Suppressor macrophage treated with lipopolysaccharide for 4 hours (primary cell): Measurements from ENCODE around the gene ZNF692.

Experiments
- DNase-seq: peaks from one replicate; pipeline ENCODE4 v3.0.0-alpha.2; 2020

The ZNF692 gene

DNA sequence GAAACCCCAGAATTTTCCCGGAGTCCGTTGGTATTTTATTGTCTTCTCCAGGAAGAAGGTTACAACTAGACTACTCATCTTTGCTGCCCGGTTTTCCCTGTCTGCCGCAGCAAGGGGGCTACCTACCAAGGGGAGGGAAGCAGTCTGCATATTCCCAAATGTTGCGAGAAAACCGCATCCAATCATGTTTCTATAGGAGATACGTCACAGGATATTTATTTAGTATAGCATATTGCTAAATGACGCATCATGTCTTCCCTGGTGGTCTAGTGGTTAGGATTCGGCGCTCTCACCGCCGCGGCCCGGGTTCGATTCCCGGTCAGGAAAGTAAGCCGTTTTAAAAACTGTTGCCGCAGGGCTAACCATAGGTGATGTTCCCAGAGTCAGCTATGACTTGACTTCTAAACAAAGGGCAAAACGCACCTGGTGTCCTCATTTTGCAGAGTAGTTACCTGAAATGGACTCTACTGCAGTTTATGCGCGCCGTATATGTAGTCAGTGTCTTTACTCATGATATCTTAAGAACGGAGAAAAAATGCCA, 15.2 kb upstream of the ZNF692 start:
- peak; percentile 93 for DNase-seq

DNA sequence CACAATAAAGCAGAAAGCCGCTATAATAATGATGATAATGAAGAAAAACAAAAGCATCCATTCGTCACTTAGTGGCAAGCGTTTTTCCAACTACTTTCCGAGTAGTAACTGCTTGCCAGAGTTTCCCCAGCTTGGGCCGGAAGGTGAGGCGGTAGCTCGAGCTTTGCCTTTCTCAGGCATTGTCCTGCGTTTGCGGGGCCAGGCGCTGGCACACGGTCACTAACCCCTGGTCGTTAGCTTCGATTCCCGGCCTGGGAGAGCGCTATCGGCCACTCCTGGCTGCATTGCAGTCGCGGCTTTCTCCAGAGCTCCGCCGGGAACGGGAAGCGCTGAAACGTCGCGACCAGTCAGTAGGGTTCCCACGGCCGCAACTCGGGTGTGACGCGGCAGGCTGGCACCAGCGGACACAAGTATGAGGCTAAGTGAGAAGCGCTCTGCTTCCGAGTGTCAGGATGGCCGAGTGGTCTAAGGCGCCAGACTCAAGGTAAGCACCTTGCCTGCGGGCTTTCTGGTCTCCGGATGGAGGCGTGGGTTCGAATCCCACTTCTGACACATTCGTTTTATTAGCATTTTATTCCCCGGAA, 14.6 kb upstream of the ZNF692 start:
- peak; percentile 97 for DNase-seq

DNA sequence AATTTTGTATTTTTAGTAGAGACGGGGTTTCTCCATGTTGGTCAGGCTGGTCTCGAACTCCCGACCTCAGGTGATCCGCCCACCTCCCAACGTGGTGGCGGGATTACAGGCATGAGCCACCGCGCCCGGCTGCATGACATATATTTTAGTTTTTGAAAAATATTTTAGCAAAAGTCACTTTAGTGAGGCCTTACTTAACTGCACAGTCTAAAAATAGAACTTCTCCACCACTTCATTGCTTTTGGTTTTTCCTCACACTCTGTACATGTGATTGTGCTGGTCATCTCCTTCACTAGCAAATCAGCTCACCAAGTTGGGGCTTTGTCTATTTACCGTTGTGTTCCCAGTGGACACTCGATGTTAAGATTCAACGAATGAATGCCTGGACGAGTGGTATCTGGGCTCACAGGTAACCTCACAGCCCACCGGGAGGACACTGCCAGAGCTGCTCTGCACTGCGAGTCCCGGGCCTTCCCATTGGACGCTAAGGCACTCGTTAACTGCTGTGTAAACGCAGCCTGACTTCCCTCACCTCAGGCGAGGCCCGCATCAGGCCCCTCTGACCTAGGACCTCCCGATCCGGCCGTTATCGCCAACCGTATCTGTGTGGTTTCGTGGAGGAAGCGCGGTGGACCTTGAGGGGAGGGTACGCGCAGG, 14.0 kb upstream of the ZNF692 start:
- DNase-seq = peak; percentile 41

DNA sequence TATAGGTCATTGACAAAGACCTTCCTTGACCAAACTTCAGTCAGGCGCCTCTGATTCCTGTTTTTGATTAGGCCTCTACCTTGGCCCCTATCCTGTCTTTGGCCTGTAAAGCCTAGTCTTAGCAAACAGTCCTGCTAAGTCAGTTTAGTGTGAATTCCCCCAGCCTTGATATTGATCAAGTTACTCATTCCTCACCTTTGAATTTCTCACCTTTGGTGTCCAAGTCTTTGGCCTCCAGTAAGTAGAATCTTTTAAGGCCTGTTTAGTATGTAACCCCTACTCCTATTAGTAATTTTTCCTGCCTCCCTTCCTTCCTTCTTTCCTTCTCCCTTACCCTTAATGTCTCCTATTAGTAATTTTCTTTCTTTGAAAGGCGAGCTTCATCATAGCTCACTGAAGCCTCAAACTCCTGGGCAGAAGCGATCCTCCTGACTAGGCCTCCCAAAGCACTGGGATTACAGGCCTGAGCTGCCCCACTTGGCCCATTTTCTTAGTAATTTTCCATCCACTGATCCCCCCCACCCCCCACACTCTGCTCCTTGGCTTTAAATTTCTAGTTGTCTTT, 13.0 kb upstream of the ZNF692 start:
- DNase-seq = no peak

DNA sequence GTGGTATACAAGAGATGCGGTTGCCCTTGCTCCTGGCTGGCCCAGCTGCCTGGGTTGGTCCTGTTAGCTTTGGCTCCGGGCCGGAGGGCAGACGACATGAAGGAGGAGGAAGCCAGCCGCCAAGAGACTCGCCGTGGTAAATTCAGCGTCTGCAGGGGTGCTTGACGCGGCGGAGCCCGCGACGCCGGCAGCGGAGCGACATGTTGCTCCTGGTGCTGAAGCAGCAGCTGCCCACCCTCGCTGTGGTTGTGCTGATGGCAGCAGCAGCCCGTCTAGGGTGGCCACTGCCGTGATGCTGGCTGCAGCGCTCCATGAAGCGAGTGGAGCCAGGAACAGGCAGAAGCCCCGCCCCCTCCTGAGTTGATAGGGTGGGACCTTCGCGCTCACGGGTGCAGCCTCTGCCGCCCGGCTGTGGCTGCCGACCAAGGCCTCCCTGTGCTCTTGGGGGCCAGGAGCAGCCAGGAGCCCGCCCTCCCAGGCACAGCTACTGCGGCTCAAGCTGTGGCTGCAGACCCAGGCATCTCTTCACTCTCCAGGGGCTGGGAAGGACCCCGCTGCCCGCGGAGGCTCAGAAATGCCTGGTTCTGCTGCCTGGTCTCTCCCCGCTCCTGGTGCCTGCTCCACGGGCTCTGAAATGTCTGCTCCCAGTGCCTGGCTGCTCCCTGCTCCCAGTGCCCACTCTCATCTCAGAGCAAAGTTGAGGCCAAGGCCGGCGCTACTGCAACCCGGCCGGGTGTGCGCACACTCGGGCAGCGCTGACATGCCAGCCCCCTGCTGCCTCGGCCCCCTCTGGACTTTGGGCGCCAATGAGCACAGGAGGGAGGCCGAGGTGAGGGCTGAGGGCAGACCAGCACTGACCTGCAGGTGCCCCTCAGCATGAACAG, 4.4 kb upstream of the ZNF692 start:
- peak; percentile 68 for DNase-seq

DNA sequence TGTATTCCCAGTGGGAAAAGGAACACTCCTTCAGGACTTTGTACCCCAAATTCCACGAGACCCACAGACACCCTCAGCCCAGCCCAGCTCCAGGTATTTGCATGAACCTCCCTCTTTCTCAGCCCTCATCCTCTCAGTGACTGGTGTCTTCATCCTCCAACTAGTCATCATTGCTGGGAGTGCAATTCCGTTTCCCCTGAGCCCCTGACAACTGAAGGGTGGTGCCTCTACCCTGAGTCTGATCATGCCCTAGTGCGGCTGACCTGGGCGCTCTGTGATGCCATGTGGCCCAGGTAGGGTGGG, 3.8 kb upstream of the ZNF692 start:
- DNase-seq = no peak

DNA sequence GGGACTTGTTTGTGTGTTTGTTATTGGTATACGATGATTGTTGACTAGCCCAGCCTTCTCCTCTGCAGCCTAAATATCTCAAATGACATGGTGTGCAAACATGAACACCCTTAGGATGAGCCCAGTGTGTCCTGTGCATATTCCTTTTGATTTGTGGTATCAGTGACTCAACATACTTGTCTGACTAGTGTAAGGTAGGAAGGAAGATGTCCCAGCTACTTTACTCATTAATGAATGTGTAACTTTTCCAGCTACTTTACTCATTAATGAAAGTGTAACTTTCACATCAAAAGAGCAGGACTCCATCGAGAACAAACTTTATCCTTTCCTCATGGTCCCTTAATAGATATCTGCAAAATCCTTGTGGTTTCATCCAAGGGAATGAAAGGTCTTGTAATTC, 2.7 kb upstream of the ZNF692 start:
- no peak for DNase-seq

DNA sequence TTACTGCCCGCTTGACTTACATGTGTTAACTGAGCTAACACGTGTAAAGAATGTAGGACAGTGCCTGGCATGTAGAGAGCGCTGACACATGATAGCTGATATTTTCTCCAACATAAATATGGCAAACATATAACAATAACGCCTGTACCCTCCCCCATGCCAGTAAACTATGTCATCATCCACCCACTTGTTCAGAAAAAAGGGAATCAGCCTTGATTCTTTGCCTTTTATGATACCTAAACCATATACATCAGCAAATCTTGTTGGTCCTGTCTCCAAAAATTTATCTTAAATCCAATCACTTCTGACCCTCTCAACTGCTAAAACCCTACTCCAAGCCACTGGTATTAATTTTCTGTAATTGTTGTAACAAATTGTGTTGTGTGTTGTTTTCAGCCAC, 1.1 kb upstream of the ZNF692 start:
- DNase-seq = peak; percentile 34

DNA sequence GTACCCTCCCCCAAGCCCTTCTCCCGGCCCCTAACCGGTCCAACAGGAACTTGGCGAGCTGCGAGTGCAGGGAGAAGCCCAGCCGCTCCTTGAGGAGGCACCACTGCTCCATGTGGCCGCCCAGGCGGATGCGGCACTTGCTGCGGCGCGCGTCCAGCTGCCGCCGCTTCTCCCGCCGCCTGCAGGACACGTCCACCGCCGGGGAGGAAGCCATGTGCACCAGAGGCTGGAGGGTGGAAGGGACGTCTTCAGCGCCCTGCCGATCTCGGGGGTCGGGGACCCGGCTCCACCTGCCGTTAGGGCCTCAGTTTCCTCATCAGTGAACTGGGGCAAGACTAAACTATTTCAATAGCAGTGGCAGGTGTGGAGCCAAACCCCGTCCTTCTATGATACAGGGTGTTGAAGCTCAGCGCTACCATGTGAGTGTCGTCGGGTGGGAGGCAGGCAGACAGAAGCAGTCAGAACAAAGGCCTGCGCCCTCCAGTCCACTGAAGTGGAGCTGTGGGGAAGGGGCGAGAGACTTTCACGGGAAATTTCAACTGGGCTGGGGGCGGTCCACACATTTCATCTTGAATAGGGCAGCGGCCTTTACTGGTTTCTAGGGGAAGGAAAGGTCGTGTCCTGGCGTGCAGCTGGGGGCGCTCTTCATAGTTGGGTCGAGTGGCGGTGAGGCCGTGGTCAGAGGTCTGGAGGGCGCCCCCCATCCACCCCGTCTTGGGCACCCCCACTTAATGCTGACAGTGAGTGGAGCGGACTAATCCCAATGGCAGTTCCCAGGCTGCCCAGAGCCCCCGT, 592 bp downstream of the ZNF692 start:
- peak; percentile 70 for DNase-seq

DNA sequence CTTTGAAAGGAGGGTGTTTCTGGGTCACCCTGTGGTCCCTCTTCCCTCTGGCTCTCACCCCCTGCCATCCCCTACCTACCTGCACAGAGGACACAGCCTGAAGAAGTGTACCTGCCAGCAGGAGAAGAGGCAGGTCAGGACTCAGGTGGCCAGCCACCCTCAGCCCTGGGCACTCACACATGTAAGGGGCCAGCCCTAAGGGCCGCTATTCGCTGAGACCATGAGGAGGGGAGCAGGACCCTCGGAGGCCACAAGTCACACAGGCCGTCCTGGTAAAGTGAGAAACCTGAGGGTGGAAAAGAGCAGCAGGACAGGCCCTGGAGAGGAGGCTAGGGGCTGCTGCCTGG, 1.2 kb downstream of the ZNF692 start:
- no peak for DNase-seq

DNA sequence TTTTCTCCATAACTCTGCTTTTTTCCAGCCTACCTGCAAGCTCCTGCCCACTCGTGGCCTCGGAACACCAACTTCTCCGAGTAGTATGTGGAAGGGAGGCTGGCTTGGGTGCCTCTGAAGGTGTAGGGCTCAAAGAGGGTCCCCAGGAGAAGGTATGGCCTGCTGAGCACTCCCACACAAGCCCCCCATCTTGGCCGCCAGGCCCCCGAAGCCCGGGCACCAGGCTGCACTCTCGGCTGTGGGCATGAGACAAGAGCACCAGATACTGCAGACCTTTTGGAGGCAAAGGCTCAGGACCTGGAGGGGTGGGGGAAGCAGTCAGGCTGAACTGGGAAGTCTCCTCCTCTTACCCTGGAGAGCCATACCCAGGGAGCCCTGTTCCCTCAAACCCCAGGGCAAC, 1.7 kb downstream of the ZNF692 start:
- no peak for DNase-seq

DNA sequence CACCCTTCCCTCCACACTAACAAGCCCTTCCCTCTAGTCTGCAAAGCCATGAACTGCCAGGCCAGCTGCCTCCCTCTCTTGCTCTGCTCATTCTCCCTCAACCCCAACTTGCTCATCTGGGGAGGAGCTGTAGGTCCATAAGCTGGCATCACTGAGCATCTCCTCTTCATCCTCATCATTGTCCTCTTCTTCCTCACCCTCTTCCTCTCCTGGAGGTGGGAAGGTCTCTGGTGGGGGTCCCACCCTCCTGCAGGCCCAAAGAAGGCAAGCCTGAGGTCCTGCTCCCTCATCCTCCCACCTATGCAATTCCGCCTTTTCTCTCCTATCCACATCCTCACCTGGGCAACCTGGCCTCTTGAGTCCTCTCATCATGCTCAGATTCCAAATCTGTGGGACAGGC, 2.7 kb downstream of the ZNF692 start:
- no peak for DNase-seq

DNA sequence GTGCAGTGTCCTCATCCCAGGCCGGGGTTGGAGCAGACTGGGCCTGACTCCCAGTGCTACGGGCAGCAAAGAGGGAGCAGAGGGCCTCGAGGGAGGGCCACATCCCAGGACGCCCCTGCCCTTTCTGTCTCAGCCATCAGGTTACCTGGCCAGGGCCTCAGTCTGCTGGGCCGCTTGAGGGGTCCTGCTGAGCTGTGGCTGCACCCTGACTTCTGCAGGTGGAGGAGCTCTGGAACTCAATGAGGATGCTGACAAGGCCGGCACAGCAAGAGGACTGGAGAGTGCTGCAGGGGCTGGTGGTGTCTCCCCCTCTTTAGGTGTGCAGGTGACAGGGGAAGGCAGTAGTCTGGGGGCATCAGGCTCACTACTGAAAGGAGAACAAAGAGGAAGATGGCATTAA, 3.3 kb downstream of the ZNF692 start:
- DNase-seq = no peak

DNA sequence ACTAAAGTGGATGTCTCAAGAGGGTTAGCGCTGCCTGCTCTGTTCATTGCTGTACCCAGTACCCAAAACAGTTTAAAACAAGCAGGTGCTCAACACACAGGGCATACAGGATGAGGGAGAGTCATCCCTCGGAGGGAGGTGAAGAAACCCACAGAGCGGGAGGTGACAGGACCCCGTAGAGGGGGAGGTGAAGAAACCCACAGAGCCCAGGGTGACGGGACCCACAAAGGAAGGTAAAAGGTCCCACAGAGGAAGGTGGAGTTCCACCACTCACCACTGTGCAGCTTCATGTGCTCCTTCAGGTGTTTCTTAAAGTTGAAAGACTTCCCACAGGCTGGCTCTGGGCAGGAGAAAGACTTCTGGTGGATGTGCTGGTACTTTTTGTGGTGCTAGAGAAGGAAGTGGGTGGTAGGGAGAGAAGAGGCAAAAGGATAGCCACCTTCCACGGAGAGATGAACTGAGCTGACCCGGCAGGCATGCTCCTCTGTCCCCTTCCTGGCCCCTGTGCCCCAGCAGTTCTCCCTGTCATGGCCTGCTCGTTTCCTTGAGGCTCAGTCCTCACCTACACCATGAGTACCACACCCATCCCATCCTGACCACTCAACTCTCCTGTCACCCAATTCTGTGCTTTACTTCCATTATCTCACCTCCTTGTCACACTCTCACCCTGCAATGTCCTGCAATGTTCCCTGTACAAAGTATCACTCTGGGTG, 5.1 kb downstream of the ZNF692 start:
- DNase-seq = no peak

DNA sequence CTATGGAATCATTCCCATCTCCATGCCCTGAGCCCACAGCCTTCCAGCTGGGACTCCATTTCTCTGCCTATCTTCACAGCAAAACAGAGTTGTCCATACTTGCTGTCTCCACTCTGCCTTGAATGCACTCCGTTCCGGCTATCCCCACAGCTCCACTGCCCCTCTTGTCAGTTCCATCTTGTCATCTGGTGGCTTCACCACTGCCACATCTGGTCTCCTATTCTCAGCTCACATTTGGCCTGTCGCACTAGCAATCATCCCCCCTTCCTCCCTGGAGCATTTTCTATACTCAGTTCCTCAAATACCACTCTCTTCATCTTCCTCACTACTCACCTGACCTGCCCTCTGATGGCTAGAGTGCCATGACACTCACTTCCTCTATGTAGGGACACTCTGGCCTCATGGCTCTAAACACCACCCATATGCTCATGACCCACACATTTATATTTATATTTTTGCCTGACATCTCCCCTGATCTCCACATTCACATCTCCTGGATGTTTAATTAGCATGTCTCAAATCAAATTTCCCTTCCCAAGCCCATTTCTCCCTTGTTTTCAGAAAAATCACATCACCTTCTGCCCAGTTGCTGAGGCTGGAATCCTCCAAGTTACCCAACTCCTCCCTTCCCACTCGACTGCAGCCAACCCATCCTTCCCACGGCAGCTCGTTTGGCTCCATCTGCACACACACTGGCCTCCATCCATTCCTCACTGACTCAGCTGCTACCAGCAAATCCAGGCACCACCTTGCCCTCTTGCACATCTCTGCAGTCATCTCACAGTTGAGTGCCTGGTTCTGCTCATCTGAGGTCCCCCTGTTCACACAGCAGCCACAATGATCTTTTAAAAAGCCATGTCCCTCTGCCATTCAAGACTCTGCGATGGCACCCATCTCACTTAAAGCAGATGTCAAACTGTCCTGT, 6.1 kb downstream of the ZNF692 start:
- DNase-seq = no peak

DNA sequence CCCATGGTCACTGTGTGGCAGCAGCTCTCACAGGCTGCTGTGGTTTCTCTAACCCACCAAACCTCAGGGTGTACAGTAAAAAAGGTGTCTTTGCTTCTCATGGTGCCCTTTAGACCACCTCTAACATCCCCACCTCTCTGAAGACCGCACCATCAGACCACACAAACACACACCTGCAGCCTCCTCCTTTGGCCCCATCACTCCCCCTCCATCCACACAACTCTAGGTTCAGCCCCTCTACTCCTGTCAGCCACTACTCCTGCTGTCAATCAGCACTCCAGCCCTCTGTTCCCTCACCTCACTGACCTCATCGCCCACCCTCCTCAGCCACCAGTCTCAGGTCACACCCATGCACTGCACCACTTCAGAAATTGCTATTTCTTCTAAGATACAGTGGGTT, 7.5 kb downstream of the ZNF692 start:
- DNase-seq = no peak

DNA sequence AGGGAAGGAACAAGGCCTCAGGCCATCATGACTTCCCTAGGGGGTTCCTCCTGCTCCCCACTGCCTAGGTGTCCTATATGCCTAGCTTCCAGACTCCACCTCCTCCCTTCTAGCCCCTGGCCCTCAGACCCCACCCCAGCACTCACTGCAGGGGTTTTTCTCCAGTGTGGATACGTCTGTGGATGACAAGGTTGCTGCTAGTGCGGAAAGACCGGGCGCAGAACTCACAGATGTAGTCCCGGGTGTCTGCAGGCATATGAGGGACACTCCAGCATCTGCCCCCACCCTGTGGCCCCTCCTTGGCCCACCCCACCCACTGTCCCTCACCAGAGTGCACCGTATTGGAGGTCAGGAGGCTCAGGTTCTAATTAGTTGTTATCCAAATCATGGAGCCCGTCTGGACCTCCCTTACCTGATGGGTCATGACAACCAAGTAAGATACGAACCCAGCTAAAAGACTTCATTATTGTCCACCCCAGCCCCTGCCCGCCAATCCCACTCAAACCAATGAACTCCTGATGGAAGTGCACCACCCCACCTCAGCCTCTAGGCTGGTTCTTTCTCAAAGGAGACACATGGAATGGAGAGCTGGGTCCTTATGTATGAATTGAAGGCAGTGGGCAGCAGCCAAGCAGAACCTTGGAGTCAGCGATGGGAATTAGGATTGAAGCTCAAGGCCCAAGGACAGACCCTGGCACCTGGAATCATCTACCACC, 8.2 kb downstream of the ZNF692 start:
- DNase-seq = no peak

DNA sequence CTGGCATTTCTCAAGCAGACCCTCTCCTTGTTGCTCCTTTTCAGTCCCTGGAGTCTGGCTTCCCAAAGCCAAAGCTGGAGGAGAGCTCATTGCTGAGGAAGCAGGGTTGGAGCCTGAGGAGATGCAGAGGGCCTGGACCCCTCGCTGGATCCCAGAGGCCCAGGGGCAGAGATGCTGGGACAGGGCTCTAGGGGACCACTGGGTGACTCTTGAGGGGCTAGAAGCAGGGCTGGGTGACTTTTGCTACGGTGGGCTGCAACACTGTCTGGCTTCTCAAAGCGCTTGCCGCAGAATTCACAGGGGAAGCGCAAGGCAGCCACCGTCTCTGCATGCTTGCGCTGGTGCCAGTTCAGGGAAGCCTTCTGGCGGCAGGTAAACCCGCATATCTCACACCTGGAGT, 8.8 kb downstream of the ZNF692 start:
- no peak for DNase-seq

DNA sequence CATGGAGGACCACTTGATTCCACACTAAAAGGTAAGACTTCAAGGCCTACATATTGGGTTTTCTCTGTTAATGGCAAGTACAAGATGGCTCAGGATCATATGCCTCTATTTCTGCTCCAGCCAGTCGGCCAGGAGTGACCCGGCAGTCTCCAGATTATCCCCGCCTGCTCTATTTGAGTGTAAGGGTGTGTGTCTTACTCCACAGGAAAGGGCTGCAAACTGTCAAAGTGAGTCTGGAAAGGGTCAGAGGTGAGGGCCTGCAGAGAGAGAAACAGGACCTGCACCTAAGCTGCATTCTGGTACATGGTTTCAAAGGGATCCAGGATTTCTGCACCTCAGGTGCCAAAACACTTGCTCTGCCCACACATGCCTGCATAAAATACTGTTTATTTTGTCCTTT, 9.2 kb downstream of the ZNF692 start:
- DNase-seq = no peak

DNA sequence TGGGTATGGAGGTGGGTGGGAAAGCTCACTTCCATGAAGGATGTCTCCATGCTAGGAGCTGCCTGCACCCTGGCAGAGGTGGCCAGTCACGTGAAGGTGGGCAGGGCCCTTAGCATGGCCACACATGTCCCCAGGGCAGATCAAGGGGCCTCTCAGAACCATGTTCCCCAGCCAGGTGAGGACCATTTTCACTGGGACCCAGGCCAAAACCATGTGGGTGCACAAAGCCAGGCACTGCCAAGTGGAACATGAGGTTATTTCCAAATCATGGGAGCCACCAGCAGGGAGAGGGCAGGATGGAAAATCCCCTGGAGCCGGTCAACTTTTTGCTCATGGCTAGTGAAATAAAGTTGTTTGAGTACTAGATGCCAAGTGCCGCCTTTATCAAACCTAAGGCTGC, 9.7 kb downstream of the ZNF692 start:
- DNase-seq = no peak

DNA sequence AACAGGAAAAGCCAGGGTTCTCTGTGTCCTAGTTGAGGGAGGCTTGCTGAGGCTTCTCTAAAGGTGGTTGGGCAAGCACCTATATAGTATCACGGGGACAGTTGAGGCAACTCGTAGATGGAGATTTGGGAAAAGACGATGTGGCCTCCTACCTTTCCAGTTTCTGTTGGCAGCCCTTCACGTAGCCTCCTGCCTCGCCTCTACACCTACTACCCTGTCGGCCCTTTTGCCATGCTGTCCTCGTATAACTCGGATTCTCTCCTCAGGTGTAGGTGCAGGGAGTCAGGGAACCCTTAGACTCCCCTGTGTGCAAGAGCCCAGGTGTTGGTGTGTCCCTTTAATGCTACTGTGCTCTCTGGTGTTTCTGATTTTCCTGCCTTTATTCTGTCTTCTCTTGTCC, 10.3 kb downstream of the ZNF692 start:
- no peak for DNase-seq
